NCI-H2196 (cell line): Measurements from ENCODE around the gene ZNF155.

Experiments
- DNase-seq: peaks from one replicate; lab custom pipeline; 2025; ENCODE audit not compliant: unreplicated experiment; lab: John Stamatoyannopoulos, UW

Gene ZNF155

GRCh38 chr19:44003461-44004009 lies 19.5 kb downstream of the ZNF155 start:
- no peak for DNase-seq

- no peak for DNase-seq
Measured at GRCh38 chr19:44005973-44006372, 22.0 kb downstream of the ZNF155 start.

DNA sequence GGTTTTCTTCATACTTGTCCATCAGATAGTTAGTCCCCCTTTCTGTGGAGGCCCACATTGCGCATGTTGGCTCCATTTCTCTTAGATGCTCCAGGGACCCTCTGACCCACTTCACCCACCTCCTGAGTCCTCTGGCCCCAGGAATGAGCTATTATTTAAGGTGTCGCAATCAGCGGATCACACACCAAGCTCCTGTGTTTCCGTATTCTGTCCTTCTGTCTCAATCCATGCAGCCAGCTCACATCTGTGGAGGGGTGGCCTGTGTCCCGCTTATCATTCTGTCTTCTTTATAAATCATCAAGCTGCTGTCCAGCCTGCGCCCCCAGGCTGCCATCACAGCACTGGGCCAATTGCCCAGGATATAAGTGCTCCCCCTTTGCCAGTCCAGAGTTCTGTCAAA lies 23.5 kb downstream of the ZNF155 start:
- DNase-seq, result no peak

DNA sequence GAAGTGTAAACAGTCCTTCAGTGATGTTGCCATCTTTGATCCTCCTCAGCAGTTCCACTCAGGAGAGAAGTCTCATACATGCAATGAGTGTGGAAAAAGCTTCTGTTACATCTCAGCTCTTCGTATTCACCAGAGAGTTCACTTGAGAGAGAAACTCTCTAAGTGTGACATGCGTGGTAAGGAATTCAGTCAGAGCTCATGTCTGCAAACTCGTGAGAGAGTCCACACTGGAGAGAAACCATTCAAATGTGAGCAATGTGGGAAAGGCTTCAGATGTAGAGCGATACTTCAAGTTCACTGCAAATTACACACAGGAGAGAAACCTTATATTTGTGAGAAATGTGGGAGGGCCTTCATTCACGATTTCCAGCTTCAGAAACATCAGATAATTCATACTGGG lies 26.5 kb downstream of the ZNF155 start:
- DNase-seq, result no peak

GRCh38 chr19:44019498-44019897 lies 35.5 kb downstream of the ZNF155 start:
- no peak for DNase-seq

DNA sequence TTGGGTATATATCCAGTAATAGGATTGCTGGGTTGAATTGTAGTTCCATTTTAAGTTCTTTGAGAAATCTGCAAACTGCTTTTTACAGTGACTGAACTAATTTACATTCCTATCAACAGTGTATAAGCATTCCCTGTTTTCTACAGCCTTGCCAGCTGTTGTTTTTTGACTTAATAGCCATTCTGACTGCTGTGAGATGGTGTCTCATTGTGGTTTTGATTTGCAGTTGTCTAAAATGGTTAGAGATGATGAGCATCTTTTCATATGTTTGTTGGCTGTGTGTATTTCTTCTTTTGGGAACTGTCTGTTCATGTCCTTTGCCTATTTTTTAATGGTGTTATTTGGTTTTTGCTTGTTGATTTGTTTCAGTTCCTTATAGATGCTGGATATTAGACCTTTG lies 37.2 kb downstream of the ZNF155 start:
- no peak for DNase-seq

- DNase-seq, result no peak
Measured at GRCh38 chr19:44024900-44025216, 40.9 kb downstream of the ZNF155 start.

DNA sequence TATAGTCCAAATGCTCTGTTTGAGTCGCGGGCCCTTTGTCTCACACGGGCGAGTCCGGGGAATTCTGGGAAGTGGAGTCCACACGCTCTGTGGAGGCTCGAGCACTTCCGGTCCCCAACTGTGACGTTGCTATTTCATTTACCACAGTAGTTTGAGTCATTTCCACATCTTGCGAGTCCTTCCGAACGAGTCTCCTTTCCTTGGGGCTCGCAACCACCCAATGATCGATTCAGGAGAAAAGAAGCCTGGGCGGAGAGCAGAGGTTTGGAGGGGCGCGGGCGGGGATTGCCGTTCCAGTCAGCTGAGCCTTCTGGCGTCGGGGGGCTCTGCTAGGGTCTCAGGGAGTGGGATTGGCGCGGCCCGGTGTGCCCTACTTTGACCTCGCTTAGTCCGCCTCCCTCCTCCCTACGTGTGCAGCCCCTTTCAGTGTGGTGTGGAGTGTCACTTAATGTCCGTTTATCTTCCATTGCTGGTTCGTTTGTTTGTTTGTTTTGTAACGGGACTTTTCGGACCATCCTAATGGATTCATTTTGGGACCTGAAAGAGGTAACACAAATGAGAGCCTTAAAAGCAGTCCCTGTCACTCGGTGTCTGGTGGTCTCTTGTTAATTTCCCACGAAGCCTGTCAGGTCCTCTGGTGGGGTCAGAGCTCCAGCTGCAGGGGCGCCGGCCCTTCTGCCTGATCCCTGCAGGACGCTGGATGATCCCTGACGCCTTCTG lies 41.4 kb downstream of the ZNF155 start, which contains the start of gene ZNF222:
TSS of gene ZNF222 (plus strand) at position 163 of the 720 bp plus-strand sequence. CDS start at position 221, 58 bp downstream.
- DNase-seq, result peak; percentile 74

DNA sequence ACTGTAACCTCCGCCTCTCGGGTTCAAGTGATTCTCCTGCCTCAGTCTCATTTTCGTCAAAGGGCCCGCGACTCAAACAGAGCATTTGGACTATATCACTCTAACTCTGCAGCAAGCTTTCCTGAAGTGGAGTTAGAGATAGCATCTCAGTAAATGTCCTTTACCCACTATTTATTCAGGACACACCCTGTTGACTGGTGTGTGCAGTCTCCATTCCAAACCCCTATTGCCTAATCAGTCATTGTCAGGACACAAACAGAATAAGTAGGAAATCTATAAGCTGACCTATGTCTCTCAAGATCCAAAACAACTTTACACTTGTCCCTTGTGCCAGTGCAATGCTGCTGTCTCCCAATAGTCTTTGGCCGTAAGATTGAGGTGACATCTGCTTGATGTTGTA lies 42.6 kb downstream of the ZNF155 start:
- DNase-seq, result no peak

GRCh38 chr19:44032001-44032610 lies 48.1 kb downstream of the ZNF155 start:
- DNase-seq, result no peak

DNA sequence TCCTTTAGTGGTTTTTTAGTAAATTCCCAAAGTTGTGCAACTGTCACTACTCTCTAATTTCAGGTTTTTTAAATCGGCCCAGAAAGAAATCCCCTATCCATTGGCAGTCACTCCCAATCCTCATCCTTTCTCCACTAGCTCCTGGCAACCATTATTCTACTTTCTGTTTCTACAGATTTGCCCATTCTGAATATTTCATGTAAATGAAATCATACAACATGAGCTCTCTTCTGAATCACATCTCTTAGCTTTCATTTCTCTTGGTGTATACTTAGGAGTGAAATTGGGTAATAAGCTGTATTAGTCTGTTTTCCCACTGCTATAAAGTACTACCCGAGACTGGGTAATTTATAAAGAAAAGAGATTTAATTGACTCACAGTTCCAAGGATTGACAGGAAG lies 58.2 kb downstream of the ZNF155 start:
- no peak for DNase-seq
